Gastroesophageal sphincter (tissue), 4 donors: ENCODE results near the gene MORC2. TPM values are rescaled to one million over a fixed set of nuclear protein-coding genes. Genes with fewer than 3 reads are reported as not detected.

Source experiments
- ATAC-seq: fragments of 150-250 bp; one replicate; pipeline ENCODE4 v1.9.1; 2016; ENCODE audit warnings: mild to moderate bottlenecking, moderate library complexity
- H3K27ac ChIP-seq, 4 donors: fragments of 200-600 bp; sonication (generic) in 3 of 4; 1 replicate in 3 of 4; 2 replicates in 1 of 4; pipeline ENCODE4 v1.5.1; 2016 to 2019
- H3K27me3 ChIP-seq: fragments of 200-600 bp; sonication (generic); one replicate; pipeline ENCODE4 v1.5.1; 2019
- H3K36me3 ChIP-seq, 2 donors: fragments of 200-600 bp; sonication (generic); one replicate each; pipeline ENCODE4 v1.5.1; 2019; ENCODE audit warnings: control low read depth in 1 of 2
- H3K4me1 ChIP-seq, 3 donors: fragments of 200-600 bp; sonication (generic); 1 replicate in 2 of 3; 2 replicates in 1 of 3; pipeline ENCODE4 v1.5.1; 2016 to 2019; ENCODE audit warnings: control low read depth in 2 of 3
- H3K4me3 ChIP-seq, 2 donors: fragments of 200-600 bp; sonication (generic); one replicate each; pipeline ENCODE4 v1.5.1; 2019; ENCODE audit warnings: mild to moderate bottlenecking in 1 of 2, moderate library complexity in 1 of 2
- H3K9me3 ChIP-seq, 3 donors: fragments of 200-600 bp; sonication (generic); one replicate each; pipeline ENCODE4 v1.5.1; 2017 to 2019; ENCODE audit warnings: control low read depth in 2 of 3
- EP300 ChIP-seq: sonication (generic); formaldehyde crosslinking; IDR thresholded peaks from one replicate; pipeline ENCODE4 v1.6.1; 2017; ENCODE audit warnings: antibody characterized with exemption, mild to moderate bottlenecking
- POLR2A ChIP-seq, 2 donors: fragments of 450-650 bp; IDR thresholded peaks; one replicate each; pipeline ENCODE4 v1.6.1; 2017; ENCODE audit warnings: antibody characterized with exemption in 2 of 2, mild to moderate bottlenecking in 2 of 2, moderate library complexity in 1 of 2
- POLR2AphosphoS5 ChIP-seq: sonication (generic); formaldehyde crosslinking; IDR thresholded peaks from one replicate; pipeline ENCODE4 v1.6.1; 2017; ENCODE audit warnings: antibody characterized with exemption
- WGBS, 2 donors: methylation state at CpG; one replicate each; pipeline ENCODE4 v1.1.5; 2018; ENCODE audit warnings: low coverage in 1 of 2; 5-methylcytosine and 5-hydroxymethylcytosine counted together
- total RNA-seq, 4 donors: library from RNA; depleted of rRNA; stranded (reverse); fragments of >200 nt; gene quantifications; one replicate each; pipeline ENCODE4 v1.1.0, GENCODE V29; 2016
- TF ChIP-seq, protein P1 (sequence below), 4 experiments: fragments of 200-600 bp in 2 of 4; fragments of 450-650 bp in 2 of 4; sonication (generic) in 1 of 4; IDR thresholded peaks; one replicate each; pipeline ENCODE4 v1.5.1; 2017 to 2019; ENCODE audit warnings: antibody characterized with exemption in 4 of 4, mild to moderate bottlenecking in 2 of 4, moderate library complexity in 2 of 4

MORC2 gene
- total RNA-seq, 4 donors from 2014 or later: 11.3 to 36.0 (median 29.6) TPM

DNA sequence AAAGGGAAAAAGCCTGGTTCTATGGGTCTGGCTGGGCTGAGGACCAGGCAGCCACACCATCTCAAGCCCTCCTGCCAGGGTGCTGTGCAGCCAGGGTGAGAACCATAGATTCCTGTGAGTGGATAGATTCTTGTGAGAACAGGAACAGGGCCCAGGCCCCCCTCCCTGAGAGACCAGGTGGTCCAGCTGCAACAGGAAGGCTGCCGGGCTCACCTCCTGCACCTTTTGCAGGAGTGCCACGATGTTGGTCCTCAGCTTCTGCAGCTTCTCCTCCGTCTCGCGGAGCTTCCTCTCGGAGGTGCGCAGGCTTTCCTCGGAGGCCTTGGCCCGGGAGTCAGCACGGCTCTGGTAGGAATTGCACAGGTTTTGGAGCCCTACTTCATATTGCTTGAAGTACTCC is 40.8 kb downstream of the MORC2 start:
- Histone ChIP-seq H3K27ac (no peak overlapping the region), H3K27me3 (no peaks in the 10 kb centered on the region), H3K9me3 (no peaks in the 10 kb centered on the region), H3K4me3 (no peak overlapping the region), H3K36me3 (peaks cover 0 to 89% of the 10 kb centered on the region in 2 donors), H3K4me1 (peaks cover 0 to 6% (median 0%) of the 10 kb centered on the region in 3 donors)
- no CpG with 5 or more reads among the region's 10 CpGs for WGBS, 2 donors
- no peak for ATAC-seq
- no peak for TF ChIP-seq POLR2AphosphoS5
- no peak for TF ChIP-seq EP300
- TF ChIP-seq POLR2A (IDR thresholded peaks at IDR 0.05): no peak
- TF ChIP-seq, protein P1, sequence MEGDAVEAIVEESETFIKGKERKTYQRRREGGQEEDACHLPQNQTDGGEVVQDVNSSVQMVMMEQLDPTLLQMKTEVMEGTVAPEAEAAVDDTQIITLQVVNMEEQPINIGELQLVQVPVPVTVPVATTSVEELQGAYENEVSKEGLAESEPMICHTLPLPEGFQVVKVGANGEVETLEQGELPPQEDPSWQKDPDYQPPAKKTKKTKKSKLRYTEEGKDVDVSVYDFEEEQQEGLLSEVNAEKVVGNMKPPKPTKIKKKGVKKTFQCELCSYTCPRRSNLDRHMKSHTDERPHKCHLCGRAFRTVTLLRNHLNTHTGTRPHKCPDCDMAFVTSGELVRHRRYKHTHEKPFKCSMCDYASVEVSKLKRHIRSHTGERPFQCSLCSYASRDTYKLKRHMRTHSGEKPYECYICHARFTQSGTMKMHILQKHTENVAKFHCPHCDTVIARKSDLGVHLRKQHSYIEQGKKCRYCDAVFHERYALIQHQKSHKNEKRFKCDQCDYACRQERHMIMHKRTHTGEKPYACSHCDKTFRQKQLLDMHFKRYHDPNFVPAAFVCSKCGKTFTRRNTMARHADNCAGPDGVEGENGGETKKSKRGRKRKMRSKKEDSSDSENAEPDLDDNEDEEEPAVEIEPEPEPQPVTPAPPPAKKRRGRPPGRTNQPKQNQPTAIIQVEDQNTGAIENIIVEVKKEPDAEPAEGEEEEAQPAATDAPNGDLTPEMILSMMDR (IDR thresholded peaks at IDR 0.05): no peak

DNA sequence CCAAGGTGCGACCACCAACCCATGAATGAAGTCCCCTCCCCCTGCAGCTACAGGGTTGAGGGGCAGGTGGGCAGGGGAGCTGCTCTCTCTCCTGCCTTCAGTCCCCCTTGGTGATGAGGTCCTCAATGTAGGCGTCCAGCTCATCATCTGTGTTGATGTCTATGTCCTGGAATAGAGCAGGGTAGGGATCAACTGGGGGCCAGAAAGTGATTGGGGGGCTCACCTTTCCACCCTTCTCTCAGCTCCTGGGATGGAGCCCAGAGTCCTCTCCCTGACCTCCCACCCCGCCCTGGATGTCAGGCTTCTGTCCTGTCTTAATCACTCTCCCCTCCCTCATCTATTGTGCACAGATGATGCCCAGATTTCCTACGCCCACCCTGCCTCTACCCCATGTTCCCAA is 41.9 kb downstream of the MORC2 start:
- no peak for ATAC-seq
- Histone ChIP-seq H3K27me3 (no peaks in the 10 kb centered on the region), H3K36me3 (peaks cover 0 to 78% of the 10 kb centered on the region in 2 donors), H3K4me1 (peaks cover 0 to 15% (median 0%) of the 10 kb centered on the region in 3 donors), H3K27ac (no peak overlapping the region), H3K4me3 (no peak overlapping the region), H3K9me3 (no peaks in the 10 kb centered on the region)
- 71 to 88% methylated on average over 2 to 4 of the region's 4 CpGs for WGBS, 2 donors
- TF ChIP-seq, protein P1 (IDR thresholded peaks at IDR 0.05): no peak
- TF ChIP-seq EP300: no peak

DNA sequence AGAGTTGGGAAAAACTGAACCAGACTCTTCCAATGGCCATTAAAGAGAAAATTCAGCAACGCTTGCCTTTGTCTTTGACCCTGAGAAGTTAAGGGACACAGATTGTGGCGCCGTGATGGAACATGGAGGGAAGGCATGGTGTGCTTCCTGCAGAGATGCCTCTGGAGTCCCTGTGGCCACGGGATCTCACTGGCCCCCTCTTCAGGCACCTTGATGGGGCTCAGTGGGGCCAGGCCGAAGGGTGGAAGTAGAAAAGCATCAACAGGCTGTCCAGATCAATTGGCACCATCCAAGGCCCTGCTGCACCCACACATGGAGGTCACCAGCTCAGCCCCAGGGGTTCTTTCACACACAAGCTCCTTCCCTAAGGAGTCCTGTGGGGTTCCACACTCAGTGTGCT is 42.9 kb downstream of the MORC2 start:
- H3K27me3 ChIP-seq: no peaks in the 10 kb centered on the region
- 94% methylated on average over 2 of the region's 5 CpGs; no CpG with 5 or more reads in 1 of the 2 donors for WGBS, 2 donors
- TF ChIP-seq POLR2AphosphoS5: no peak
- TF ChIP-seq, protein P1 (IDR thresholded peaks at IDR 0.05): no peak
- no peak for TF ChIP-seq EP300
- TF ChIP-seq POLR2A (IDR thresholded peaks at IDR 0.05): no peak
- peaks cover 0 to 25% (median 0%) of the 10 kb centered on the region in 3 donors for H3K4me1 ChIP-seq
- H3K9me3 ChIP-seq: no peaks in the 10 kb centered on the region
- H3K36me3 ChIP-seq: peaks cover 0 to 67% of the 10 kb centered on the region in 2 donors
- H3K4me3 ChIP-seq: no peak overlapping the region
- no peak for ATAC-seq
- no peak overlapping the region for H3K27ac ChIP-seq

DNA sequence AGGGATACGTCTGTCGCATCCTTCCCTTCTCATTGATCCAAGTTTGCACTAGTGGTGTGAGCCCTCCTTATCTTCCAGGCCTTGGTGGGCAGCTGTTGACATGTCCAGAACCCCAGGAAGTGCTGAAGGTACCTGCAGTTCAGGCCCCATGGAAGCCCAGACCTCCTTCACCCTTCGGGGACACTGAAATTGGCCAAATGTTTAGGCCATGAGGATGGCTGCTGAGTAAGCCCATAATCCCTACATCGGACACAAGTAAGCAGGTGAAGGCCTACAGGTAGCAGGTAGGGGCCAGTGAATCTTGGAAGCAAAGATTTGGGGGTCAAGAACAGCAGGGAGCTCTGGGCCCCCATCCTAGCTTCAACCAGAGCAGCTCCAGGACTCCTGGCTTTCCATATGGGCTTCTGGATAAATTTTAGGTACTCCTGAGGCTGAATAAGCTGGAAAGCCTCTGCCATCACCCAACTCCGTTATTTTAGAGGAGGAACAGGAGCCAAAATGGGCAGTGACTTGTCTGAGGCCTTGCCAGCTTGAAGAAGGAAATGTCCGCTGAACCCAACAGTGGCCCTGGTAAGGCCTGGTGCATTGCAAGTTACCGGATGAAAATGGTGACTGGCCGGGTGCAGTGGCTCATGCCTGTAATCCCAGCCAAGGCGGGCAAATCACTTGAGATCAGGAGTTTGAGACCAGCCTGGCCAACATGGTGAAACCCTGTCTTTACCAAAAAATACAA is 45.2 kb downstream of the MORC2 start:
- Histone ChIP-seq H3K36me3 (peaks cover 0 to 44% of the 10 kb centered on the region in 2 donors), H3K9me3 (no peaks in the 10 kb centered on the region), H3K27ac (no peak overlapping the region), H3K4me3 (no peak overlapping the region), H3K4me1 (peaks cover 0 to 20% (median 0%) of the 10 kb centered on the region in 3 donors), H3K27me3 (no peaks in the 10 kb centered on the region)
- WGBS, 2 donors: 86 to 87% methylated on average over 3 to 5 of the region's 9 CpGs
- TF ChIP-seq EP300 (no peak), POLR2A (IDR thresholded peaks at IDR 0.05) (no peak), POLR2AphosphoS5 (no peak)
- TF ChIP-seq, protein P1 (IDR thresholded peaks at IDR 0.05): no peak
- ATAC-seq: no peak

DNA sequence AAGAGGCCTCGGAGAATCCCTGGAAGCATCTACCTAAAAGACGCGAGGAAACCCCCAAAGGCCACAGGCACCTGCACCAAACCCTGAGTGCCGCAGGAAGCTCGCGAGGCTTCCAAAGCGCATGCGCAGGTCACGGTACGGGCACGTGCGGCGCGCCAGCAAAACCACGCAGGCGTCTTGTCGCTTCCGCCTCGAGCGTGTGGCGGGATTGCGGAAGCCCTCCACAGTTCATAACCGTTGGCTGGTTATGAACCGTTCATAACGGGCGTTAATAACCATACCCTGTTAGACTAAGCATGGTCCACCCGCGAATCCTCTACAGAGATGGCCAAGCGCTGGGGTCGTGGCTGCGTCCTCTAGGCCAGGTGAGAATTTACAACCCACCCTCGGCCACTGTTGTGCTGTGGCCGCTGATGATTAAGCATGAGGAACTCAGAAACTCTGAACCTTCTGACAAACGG is 46.4 kb downstream of the MORC2 start:
- TF ChIP-seq, protein P1 (IDR thresholded peaks at IDR 0.05): peak in 1 of 4 experiments; percentile 14
- peak; percentile 12 for TF ChIP-seq POLR2AphosphoS5
- no peak for TF ChIP-seq POLR2A (IDR thresholded peaks at IDR 0.05)
- H3K27me3 ChIP-seq: no peaks in the 10 kb centered on the region
- peak overlapping the region in 3 of 4 donors; percentile 18 to 51 (median 33) for H3K27ac ChIP-seq
- peak overlapping the region; percentile 45 to 46 for H3K4me3 ChIP-seq
- H3K4me1 ChIP-seq: peaks cover 0 to 20% (median 0%) of the 10 kb centered on the region in 3 donors
- peaks cover 0 to 32% of the 10 kb centered on the region in 2 donors for H3K36me3 ChIP-seq
- ATAC-seq: peak; percentile 60
- H3K9me3 ChIP-seq: no peaks in the 10 kb centered on the region
- 45 to 67% methylated on average over 2 to 12 of the region's 34 CpGs for WGBS, 2 donors
